SK-N-SH (cell line): ENCODE data around the gene FCRL5. TPM values are rescaled to one million over a fixed set of nuclear protein-coding genes. Genes with fewer than 3 reads are reported as not detected.

Source experiments
- CTCF ChIA-PET: fragments of 300-600, 350-600 bp; formaldehyde crosslinking; extraction: SDS; loops from one replicate; lab custom pipeline; 2021; lab: Yijun Ruan, JAX
- POLR2A ChIA-PET: fragments of 350-600 bp; sonication (Branson Sonifier 250); formaldehyde crosslinking; extraction: SDS; loops from one replicate; lab custom pipeline; 2020; ENCODE audit warnings: antibody characterized with exemption, inconsistent platforms; lab: Yijun Ruan, JAX
- DNase-seq: peaks from one replicate; pipeline ENCODE4 v3.0.0; 2012
- H2AFZ ChIP-seq: fragments of 200-600 bp; sonication (generic); 2 replicates; pipeline ENCODE4 v1.8.1; 2016; ENCODE audit warnings: antibody characterized with exemption, mild to moderate bottlenecking, low read depth
- H3F3A ChIP-seq: fragments of 200-600 bp; sonication (generic); replicated peaks from 2 replicates; pipeline ENCODE3; 2016; ENCODE audit warnings: antibody characterized with exemption, mild to moderate bottlenecking; ENCODE audit not compliant: insufficient read depth
- H3K27ac ChIP-seq, 2 experiments: fragments of 200-500 bp in 1 of 2; fragments of 200-600 bp in 1 of 2; sonication (Bioruptor generic) in 1 of 2; sonication (generic), shearing (Covaris generic) in 1 of 2; 2 replicates each; pipeline versions ENCODE4 v1.5.1 to v1.6.1; 2014 to 2016; ENCODE audit warnings: low read depth in 2 of 2, inconsistent platforms in 1 of 2, low read length in 1 of 2, mild to moderate bottlenecking in 1 of 2, mixed read lengths in 1 of 2
- H3K27me3 ChIP-seq: fragments of 200-600 bp; sonication (generic), shearing (Covaris generic); 2 replicates; pipeline ENCODE4 v1.6.1; 2016; ENCODE audit warnings: mixed run types; ENCODE audit not compliant: insufficient read depth
- H3K36me3 ChIP-seq, 2 experiments: fragments of 200-500 bp in 1 of 2; fragments of 200-600 bp in 1 of 2; sonication (Bioruptor generic) in 1 of 2; sonication (generic) in 1 of 2; replicated peaks in 1 of 2; 2 replicates each; pipeline versions ENCODE3 to v1.5.1; 2014 to 2016; ENCODE audit warnings: low read length in 1 of 2, mild to moderate bottlenecking in 1 of 2; ENCODE audit not compliant: insufficient read depth in 2 of 2, control insufficient read depth in 1 of 2
- H3K4me1 ChIP-seq, 2 experiments: fragments of 200-500 bp in 1 of 2; fragments of 200-600 bp in 1 of 2; sonication (Bioruptor generic) in 1 of 2; sonication (generic), shearing (Covaris generic) in 1 of 2; 2 replicates each; pipeline versions ENCODE4 v1.5.1 to v1.6.1; 2014 to 2016; ENCODE audit warnings: low read depth in 1 of 2, low read length in 1 of 2, mixed run types in 1 of 2; ENCODE audit not compliant: insufficient read depth in 2 of 2, control insufficient read depth in 1 of 2
- H3K4me2 ChIP-seq: fragments of 200-600 bp; sonication (generic), shearing (Covaris generic); 2 replicates; pipeline ENCODE4 v1.6.1; 2017; ENCODE audit warnings: mixed run types
- H3K4me3 ChIP-seq, 2 experiments: fragments of 200-500 bp in 1 of 2; fragments of 200-600 bp in 1 of 2; sonication (Bioruptor generic) in 1 of 2; sonication (generic), shearing (Covaris generic) in 1 of 2; 2 replicates each; pipeline versions ENCODE4 v1.5.1 to v1.8.1; 2014 to 2016; ENCODE audit warnings: low read depth in 2 of 2, inconsistent platforms in 1 of 2, low read length in 1 of 2, mild to moderate bottlenecking in 1 of 2, mixed read lengths in 1 of 2, moderate library complexity in 1 of 2
- H3K79me2 ChIP-seq: fragments of 200-600 bp; sonication (generic); 2 replicates; pipeline ENCODE4 v1.8.1; 2017; ENCODE audit warnings: mild to moderate bottlenecking; ENCODE audit not compliant: insufficient read depth
- H3K9ac ChIP-seq: fragments of 200-600 bp; sonication (generic); 2 replicates; pipeline ENCODE4 v1.6.1; 2017; ENCODE audit warnings: mixed run types
- H3K9me2 ChIP-seq: fragments of 200-600 bp; sonication (generic); 2 replicates; pipeline ENCODE4 v1.6.1; 2017; ENCODE audit warnings: mixed run types
- H3K9me3 ChIP-seq: fragments of 200-600 bp; sonication (generic); 2 replicates; pipeline ENCODE4 v1.6.1; 2017; ENCODE audit warnings: mixed run types, mild to moderate bottlenecking, moderate library complexity
- H4K20me1 ChIP-seq: fragments of 200-600 bp; sonication (generic); 2 replicates; pipeline ENCODE4 v1.6.1; 2017; ENCODE audit warnings: mild to moderate bottlenecking, mixed run types; ENCODE audit not compliant: insufficient read depth
- ELF1 ChIP-seq: IDR thresholded peaks from 2 replicates; pipeline ENCODE4 v1.4.0; 2012
- EZH2phosphoT487 ChIP-seq: fragments of 200-600 bp; sonication (generic); IDR thresholded peaks from 2 replicates; pipeline ENCODE4 v1.6.1; 2017; ENCODE audit warnings: low read depth, mixed run types, mild to moderate bottlenecking, antibody characterized with exemption, moderate library complexity, borderline replicate concordance
- FOSL2 ChIP-seq: IDR thresholded peaks from 2 replicates; pipeline ENCODE4 v1.4.0; 2012; ENCODE audit warnings: low read depth, mild to moderate bottlenecking, moderate library complexity, borderline replicate concordance
- FOXJ3 ChIP-seq: sonication (generic); formaldehyde crosslinking; IDR thresholded peaks from 2 replicates; pipeline ENCODE4 v1.5.1; 2020; ENCODE audit warnings: mild to moderate bottlenecking, missing genetic modification reagents
- GABPA ChIP-seq: IDR thresholded peaks from 2 replicates; pipeline ENCODE4 v1.4.0; 2012; ENCODE audit warnings: low read depth, mild to moderate bottlenecking
- GATA2 ChIP-seq: sonication (generic); formaldehyde crosslinking; IDR thresholded peaks from 2 replicates; pipeline ENCODE4 v1.5.0; 2020; ENCODE audit warnings: mild to moderate bottlenecking, missing genetic modification reagents
- MEF2A ChIP-seq: IDR thresholded peaks from 2 replicates; pipeline ENCODE4 v1.4.0; 2012; ENCODE audit warnings: low read depth, borderline replicate concordance
- NRF1 ChIP-seq: IDR thresholded peaks from 2 replicates; pipeline ENCODE4 v1.6.1; 2012; ENCODE audit warnings: low read depth, mild to moderate bottlenecking, low read length
- POLR2AphosphoS5 ChIP-seq: IDR thresholded peaks from 2 replicates; pipeline ENCODE4 v1.6.1; 2012; ENCODE audit warnings: low read depth, low read length
- SIN3A ChIP-seq: IDR thresholded peaks from 2 replicates; pipeline ENCODE4 v1.6.1; 2012; ENCODE audit warnings: low read depth, mild to moderate bottlenecking, low read length, moderate library complexity, borderline replicate concordance
- SMC3 ChIP-seq: IDR thresholded peaks from 2 replicates; pipeline ENCODE4 v1.6.1; 2012; ENCODE audit warnings: low read depth, low read length, improper control_type of control experiment
- TAF1 ChIP-seq: IDR thresholded peaks from 2 replicates; pipeline ENCODE4 v1.6.1; 2012; ENCODE audit warnings: low read depth, mild to moderate bottlenecking, low read length, moderate library complexity, borderline replicate concordance
- TEAD4 ChIP-seq: IDR thresholded peaks from 2 replicates; pipeline ENCODE4 v1.4.0; 2012; ENCODE audit warnings: mild to moderate bottlenecking, borderline replicate concordance; ENCODE audit not compliant: insufficient read depth
- YY1 ChIP-seq: IDR thresholded peaks from 2 replicates; pipeline ENCODE4 v1.4.0; 2012; ENCODE audit warnings: low read depth, mild to moderate bottlenecking
- WGBS: methylation state at CpG from one replicate; pipeline ENCODE4 v1.1.6; 2017; ENCODE audit warnings: low lambda C conversion rate; 5-methylcytosine and 5-hydroxymethylcytosine counted together
- polyA plus RNA-seq, 3 experiments: library from polyadenylated mRNA; depleted of rRNA; stranded (reverse); fragments of >200 nt; gene quantifications; 2 replicates each; pipeline ENCODE4 v1.2.3, GENCODE V29; 2012
- TF ChIP-seq, protein P1 (sequence below): fragments of 150-350 bp; IDR thresholded peaks from 2 replicates; pipeline ENCODE4 v1.6.1; 2016; ENCODE audit warnings: mild to moderate bottlenecking, low read depth, low read length
- TF ChIP-seq, protein P2 (sequence below): fragments of 200-600 bp; sonication (generic); IDR thresholded peaks from 2 replicates; pipeline ENCODE4 v1.6.1; 2017; ENCODE audit warnings: antibody characterized with exemption, mild to moderate bottlenecking, moderate library complexity
- TF ChIP-seq, protein P3 (sequence below): IDR thresholded peaks from 2 replicates; pipeline ENCODE4 v1.4.0; 2012; ENCODE audit warnings: low read depth, borderline replicate concordance
- TF ChIP-seq, protein P4 (sequence below): fragments of 150-350 bp; IDR thresholded peaks from 2 replicates; pipeline ENCODE4 v1.6.1; 2017; ENCODE audit warnings: antibody characterized with exemption, low read length, low read depth, borderline replicate concordance
- TF ChIP-seq, protein P5 (sequence below): IDR thresholded peaks from 2 replicates; pipeline ENCODE4 v1.6.1; 2012; ENCODE audit warnings: mild to moderate bottlenecking, low read depth, low read length, moderate library complexity

The FCRL5 gene
- polyA plus RNA-seq, 1 of the 3 experiments (the other 2 are of a cell fraction) = not detected

DNA sequence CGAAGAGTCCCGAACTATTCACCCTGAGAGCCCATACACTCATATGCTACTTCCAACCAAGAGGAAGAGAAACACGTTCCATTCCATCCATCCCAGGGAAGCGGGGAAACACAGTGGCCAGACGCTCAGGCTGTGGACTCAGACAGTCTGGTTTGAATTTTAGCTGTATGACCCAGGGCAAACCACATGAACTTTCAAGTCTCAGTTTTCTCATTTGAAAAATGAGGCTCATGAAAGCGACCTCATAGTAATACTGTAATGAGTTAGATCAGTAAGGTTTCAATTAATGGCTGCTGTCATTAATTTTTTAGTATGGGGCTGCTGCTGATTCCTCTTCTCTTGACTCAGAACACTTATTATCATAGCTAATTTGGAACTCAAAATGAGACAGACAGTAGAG is 44.1 kb upstream of the FCRL5 start:
- ChIA-PET POLR2A (interaction anchor here (0.6 kb wide), 1 partner anchor 1217 kb away, joined by 3 read pairs; no protein-coding TSS in a partner anchor), CTCF (interaction anchor here (2.1 kb wide), 1 partner anchor 16 kb away, joined by 12 read pairs; no protein-coding TSS in a partner anchor)
- no peaks in the 10 kb centered on the region for H3K36me3 ChIP-seq
- H3K27ac ChIP-seq = no peak overlapping the region
- WGBS = under 1% methylated on average over 6 of the region's 6 CpGs
- no peaks in the 10 kb centered on the region for H3K9me2 ChIP-seq
- no peaks in the 10 kb centered on the region for H3F3A ChIP-seq
- H3K27me3 ChIP-seq = no peaks in the 10 kb centered on the region
- no peak for DNase-seq
- no peaks in the 10 kb centered on the region for H3K9me3 ChIP-seq
- no peak overlapping the region for H3K9ac ChIP-seq
- no peaks in the 10 kb centered on the region for H3K4me1 ChIP-seq
- TF ChIP-seq GABPA = no peak
- TF ChIP-seq FOXJ3 (CRISPR knock-in tag) = no peak
- no peak for TF ChIP-seq NRF1
- TF ChIP-seq EZH2phosphoT487 = no peak
- TF ChIP-seq TAF1 = no peak
- TF ChIP-seq, protein P1, sequence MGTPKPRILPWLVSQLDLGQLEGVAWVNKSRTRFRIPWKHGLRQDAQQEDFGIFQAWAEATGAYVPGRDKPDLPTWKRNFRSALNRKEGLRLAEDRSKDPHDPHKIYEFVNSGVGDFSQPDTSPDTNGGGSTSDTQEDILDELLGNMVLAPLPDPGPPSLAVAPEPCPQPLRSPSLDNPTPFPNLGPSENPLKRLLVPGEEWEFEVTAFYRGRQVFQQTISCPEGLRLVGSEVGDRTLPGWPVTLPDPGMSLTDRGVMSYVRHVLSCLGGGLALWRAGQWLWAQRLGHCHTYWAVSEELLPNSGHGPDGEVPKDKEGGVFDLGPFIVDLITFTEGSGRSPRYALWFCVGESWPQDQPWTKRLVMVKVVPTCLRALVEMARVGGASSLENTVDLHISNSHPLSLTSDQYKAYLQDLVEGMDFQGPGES = no peak
- TF ChIP-seq SMC3 = no peak
- TF ChIP-seq FOSL2 = no peak
- TF ChIP-seq, protein P2, sequence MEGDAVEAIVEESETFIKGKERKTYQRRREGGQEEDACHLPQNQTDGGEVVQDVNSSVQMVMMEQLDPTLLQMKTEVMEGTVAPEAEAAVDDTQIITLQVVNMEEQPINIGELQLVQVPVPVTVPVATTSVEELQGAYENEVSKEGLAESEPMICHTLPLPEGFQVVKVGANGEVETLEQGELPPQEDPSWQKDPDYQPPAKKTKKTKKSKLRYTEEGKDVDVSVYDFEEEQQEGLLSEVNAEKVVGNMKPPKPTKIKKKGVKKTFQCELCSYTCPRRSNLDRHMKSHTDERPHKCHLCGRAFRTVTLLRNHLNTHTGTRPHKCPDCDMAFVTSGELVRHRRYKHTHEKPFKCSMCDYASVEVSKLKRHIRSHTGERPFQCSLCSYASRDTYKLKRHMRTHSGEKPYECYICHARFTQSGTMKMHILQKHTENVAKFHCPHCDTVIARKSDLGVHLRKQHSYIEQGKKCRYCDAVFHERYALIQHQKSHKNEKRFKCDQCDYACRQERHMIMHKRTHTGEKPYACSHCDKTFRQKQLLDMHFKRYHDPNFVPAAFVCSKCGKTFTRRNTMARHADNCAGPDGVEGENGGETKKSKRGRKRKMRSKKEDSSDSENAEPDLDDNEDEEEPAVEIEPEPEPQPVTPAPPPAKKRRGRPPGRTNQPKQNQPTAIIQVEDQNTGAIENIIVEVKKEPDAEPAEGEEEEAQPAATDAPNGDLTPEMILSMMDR = no peak
- H3K4me2 ChIP-seq = no peak overlapping the region
- H3K79me2 ChIP-seq = no peaks in the 10 kb centered on the region
- H4K20me1 ChIP-seq = no peaks in the 10 kb centered on the region
- H2AFZ ChIP-seq = no peak overlapping the region
- H3K4me3 ChIP-seq = no peak overlapping the region

DNA sequence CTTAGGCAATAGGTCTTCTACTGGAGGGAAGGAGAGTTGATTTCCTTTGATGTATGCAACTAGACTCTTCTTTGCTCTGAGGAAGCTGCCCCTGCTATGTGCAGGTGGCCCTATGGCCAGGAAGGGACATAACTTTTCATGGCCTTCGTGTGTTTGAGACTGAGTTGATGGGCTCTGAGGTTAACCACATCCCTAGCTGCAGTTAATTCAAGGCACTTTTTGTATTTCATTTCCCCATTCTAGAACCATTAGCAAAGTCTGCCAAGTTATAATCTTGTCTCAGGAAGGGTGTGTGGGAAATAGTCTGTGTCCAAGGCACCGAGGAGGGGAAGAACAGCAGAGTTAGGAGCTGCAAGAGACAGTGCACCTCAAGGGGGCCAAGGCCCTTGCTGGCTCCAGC is 43.0 kb upstream of the FCRL5 start:
- H3K9me2 ChIP-seq = no peaks in the 10 kb centered on the region
- no peaks in the 10 kb centered on the region for H3K9me3 ChIP-seq
- no peak overlapping the region for H3K27ac ChIP-seq
- ChIA-PET CTCF (interaction anchor here (2.1 kb wide), 1 partner anchor 15 kb away, joined by 12 read pairs; no protein-coding TSS in a partner anchor), POLR2A (no interaction called here)
- H3K4me3 ChIP-seq = no peak overlapping the region
- no peak for DNase-seq
- no peaks in the 10 kb centered on the region for H3K79me2 ChIP-seq
- no peaks in the 10 kb centered on the region for H3F3A ChIP-seq
- H2AFZ ChIP-seq = no peak overlapping the region
- H3K9ac ChIP-seq = no peak overlapping the region
- no peaks in the 10 kb centered on the region for H3K27me3 ChIP-seq
- H3K36me3 ChIP-seq = no peaks in the 10 kb centered on the region
- H3K4me1 ChIP-seq = no peaks in the 10 kb centered on the region
- 0% methylated on average over 2 of the region's 2 CpGs for WGBS
- no peak overlapping the region for H3K4me2 ChIP-seq
- no peaks in the 10 kb centered on the region for H4K20me1 ChIP-seq
- no peak for TF ChIP-seq YY1
- TF ChIP-seq MEF2A = no peak
- TF ChIP-seq POLR2AphosphoS5 = no peak
- TF ChIP-seq TAF1 = no peak
- TF ChIP-seq GABPA = no peak
- TF ChIP-seq EZH2phosphoT487 = no peak
- TF ChIP-seq SIN3A = no peak
- no peak for TF ChIP-seq TEAD4
- no peak for TF ChIP-seq NRF1
- TF ChIP-seq, protein P3, sequence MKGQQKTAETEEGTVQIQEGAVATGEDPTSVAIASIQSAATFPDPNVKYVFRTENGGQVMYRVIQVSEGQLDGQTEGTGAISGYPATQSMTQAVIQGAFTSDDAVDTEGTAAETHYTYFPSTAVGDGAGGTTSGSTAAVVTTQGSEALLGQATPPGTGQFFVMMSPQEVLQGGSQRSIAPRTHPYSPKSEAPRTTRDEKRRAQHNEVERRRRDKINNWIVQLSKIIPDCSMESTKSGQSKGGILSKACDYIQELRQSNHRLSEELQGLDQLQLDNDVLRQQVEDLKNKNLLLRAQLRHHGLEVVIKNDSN = no peak
- TF ChIP-seq, protein P4, sequence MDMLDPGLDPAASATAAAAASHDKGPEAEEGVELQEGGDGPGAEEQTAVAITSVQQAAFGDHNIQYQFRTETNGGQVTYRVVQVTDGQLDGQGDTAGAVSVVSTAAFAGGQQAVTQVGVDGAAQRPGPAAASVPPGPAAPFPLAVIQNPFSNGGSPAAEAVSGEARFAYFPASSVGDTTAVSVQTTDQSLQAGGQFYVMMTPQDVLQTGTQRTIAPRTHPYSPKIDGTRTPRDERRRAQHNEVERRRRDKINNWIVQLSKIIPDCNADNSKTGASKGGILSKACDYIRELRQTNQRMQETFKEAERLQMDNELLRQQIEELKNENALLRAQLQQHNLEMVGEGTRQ = no peak
- no peak for TF ChIP-seq GATA2 (CRISPR knock-in tag)
- TF ChIP-seq ELF1 = no peak
- TF ChIP-seq, protein P5, sequence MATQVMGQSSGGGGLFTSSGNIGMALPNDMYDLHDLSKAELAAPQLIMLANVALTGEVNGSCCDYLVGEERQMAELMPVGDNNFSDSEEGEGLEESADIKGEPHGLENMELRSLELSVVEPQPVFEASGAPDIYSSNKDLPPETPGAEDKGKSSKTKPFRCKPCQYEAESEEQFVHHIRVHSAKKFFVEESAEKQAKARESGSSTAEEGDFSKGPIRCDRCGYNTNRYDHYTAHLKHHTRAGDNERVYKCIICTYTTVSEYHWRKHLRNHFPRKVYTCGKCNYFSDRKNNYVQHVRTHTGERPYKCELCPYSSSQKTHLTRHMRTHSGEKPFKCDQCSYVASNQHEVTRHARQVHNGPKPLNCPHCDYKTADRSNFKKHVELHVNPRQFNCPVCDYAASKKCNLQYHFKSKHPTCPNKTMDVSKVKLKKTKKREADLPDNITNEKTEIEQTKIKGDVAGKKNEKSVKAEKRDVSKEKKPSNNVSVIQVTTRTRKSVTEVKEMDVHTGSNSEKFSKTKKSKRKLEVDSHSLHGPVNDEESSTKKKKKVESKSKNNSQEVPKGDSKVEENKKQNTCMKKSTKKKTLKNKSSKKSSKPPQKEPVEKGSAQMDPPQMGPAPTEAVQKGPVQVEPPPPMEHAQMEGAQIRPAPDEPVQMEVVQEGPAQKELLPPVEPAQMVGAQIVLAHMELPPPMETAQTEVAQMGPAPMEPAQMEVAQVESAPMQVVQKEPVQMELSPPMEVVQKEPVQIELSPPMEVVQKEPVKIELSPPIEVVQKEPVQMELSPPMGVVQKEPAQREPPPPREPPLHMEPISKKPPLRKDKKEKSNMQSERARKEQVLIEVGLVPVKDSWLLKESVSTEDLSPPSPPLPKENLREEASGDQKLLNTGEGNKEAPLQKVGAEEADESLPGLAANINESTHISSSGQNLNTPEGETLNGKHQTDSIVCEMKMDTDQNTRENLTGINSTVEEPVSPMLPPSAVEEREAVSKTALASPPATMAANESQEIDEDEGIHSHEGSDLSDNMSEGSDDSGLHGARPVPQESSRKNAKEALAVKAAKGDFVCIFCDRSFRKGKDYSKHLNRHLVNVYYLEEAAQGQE = no peak
- TF ChIP-seq FOSL2 = no peak
